ENCODE measurements around the gene UBR3.

DNA sequence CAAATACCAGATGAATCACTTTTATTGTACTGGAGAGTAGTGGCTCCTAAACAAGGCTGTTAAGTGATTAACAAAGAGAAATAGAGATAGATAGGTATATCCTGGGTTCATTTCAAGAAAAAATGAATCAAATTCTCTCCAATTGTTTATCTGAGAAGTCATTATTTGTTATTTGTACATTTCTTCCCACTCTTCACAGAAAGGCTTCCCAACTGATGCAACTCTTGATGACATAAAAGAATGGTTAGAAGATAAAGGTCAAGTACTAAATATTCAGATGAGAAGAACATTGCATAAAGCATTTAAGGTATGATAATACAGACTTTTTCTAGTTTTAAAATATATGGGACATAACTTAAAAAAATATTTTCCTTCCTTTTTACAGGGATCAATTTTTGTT lies 20.7 kb upstream of the UBR3 start:
- TF ChIP-seq, protein P1, sequence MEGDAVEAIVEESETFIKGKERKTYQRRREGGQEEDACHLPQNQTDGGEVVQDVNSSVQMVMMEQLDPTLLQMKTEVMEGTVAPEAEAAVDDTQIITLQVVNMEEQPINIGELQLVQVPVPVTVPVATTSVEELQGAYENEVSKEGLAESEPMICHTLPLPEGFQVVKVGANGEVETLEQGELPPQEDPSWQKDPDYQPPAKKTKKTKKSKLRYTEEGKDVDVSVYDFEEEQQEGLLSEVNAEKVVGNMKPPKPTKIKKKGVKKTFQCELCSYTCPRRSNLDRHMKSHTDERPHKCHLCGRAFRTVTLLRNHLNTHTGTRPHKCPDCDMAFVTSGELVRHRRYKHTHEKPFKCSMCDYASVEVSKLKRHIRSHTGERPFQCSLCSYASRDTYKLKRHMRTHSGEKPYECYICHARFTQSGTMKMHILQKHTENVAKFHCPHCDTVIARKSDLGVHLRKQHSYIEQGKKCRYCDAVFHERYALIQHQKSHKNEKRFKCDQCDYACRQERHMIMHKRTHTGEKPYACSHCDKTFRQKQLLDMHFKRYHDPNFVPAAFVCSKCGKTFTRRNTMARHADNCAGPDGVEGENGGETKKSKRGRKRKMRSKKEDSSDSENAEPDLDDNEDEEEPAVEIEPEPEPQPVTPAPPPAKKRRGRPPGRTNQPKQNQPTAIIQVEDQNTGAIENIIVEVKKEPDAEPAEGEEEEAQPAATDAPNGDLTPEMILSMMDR (conservative IDR thresholded peaks at IDR 0.05 in 1 of 2, IDR thresholded peaks at IDR 0.05 in 1 of 2; ENCODE audit: extremely low read depth in 1 of 2, insufficient read depth in 1 of 2, low read depth in 1 of 2, low read length in 2 of 2): no peak
- TF ChIP-seq EZH2 (IDR thresholded peaks at IDR 0.05; ENCODE audit: borderline replicate concordance, low read length): no peak

Measured in mammary epithelial cell (primary cell).